ENCODE results near the gene TRIP13. TPM values are rescaled to one million over a fixed set of nuclear protein-coding genes. Genes with fewer than 3 reads are reported as not detected.
"Not testable (repeated sequence)": the region's sequence is repeated elsewhere in the genome, so short reads cannot be mapped to it uniquely, and the experiment has no call there.

The TRIP13 gene, protein sequence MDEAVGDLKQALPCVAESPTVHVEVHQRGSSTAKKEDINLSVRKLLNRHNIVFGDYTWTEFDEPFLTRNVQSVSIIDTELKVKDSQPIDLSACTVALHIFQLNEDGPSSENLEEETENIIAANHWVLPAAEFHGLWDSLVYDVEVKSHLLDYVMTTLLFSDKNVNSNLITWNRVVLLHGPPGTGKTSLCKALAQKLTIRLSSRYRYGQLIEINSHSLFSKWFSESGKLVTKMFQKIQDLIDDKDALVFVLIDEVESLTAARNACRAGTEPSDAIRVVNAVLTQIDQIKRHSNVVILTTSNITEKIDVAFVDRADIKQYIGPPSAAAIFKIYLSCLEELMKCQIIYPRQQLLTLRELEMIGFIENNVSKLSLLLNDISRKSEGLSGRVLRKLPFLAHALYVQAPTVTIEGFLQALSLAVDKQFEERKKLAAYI
- 73.9 and 81.7 TPM in 2 replicates for total RNA-seq (2014; rRNA removed; shearing (Covaris generic))

- DNase-seq (ENCODE audit: low spot score) = peak; percentile 91
Observed at GRCh38 chr5:892394-893136, at the start of gene TRIP13, which contains the start of gene BRD9. TSS of gene TRIP13 (plus strand) at chr5:892884. CDS start at chr5:892999, 115 bp downstream. TSS of gene BRD9 (minus strand) at chr5:892801. CDS start at chr5:892657, 144 bp downstream.

DNA sequence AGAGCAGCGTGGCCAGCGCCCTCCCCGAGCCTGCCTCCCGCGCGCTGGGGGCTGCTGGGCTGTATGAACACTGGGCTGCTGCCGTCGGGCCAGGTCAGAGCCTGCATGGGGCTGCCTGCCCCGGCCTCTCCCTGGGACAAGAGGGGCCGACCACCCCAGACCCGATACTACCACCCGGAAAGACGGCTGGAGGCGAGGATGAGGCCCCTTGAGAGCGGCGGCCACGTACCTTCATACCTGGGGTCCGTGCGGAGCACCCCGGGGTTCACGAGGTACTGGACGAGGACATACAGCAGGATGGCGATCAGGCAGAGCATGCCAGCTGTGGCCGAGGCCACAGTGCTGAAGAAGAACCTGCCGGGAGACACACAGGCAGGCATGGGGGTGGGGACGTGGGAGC is 49.3 kb upstream of the TRIP13 start:
- DNase-seq (ENCODE audit: low spot score) = not testable (repeated sequence)

GRCh38 chr5:843926-844325 is 48.8 kb upstream of the TRIP13 start:
- not testable (repeated sequence) for DNase-seq (ENCODE audit: low spot score)

GRCh38 chr5:844426-844825 is 48.3 kb upstream of the TRIP13 start:
- not testable (repeated sequence) for DNase-seq (ENCODE audit: low spot score)

- DNase-seq (ENCODE audit: low spot score) = not testable (repeated sequence)
Observed at GRCh38 chr5:845031-845675, 47.5 kb upstream of the TRIP13 start.

DNA sequence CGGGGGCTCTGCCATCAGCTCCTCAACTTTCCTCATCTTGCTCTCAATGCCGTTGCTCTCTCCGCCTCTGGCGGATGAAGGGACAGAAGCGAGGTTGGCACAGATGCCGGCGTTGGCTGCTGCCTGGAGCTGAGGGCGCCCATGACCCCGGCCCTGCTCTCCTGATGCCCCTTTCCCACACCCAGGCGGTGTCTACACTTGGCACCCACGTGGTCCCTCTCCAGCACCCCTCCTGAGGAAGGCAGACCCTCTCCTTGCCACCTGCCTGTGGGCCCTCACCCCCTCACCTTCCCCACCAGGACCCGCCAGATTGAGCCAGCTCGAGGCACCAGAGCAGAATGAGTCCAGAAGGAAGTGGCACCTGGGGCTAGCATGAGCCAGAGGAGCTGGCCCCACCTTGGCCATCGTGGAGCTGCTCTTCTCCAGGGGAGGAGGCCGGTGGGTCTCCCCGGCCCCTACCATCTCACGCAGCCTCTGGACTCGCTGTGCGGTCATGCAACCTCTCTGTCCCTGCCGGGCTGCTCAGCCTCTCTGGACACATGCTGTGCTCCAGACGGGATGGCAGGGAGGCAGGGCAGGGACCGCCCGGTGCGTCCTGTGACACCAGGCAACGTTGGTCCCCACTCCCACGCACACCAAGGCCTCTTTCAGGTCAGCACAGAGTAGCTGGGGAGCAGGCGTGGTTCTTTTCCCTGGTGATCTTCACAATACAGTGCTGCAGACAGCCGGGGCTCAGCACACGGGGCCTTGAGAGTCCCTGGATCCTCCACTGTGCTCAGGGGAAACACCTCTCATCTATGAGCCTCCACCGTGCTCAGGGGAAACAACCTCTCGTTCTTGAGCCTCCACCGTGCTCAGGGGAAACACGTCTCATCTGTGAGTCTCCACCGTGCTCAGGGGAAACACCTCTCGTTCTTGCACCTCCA is 46.7 kb upstream of the TRIP13 start:
- not testable (repeated sequence) for DNase-seq (ENCODE audit: low spot score)

DNA sequence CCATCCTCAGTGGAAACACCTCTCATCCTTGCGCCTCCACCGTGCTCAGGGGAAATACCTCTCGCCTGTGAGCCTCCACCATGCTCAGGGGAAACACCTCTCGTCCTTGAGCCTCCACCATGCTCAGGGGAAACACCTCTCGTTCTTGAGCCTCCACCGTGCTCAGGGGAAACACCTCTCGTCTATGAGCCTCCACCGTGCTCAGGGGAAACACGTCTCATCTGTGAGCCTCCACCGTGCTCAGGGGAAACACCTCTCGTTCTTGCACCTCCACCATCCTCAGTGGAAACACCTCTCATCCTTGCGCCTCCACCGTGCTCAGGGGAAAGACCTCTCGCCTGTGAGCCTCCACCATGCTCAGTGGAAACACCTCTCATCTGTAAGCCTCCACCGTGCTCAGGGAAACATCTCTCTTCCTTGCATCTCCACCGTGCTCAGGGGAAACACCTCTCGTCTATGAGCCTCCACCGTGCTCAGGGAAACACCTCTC is 46.0 kb upstream of the TRIP13 start:
- not testable (repeated sequence) for DNase-seq (ENCODE audit: low spot score)

DNA sequence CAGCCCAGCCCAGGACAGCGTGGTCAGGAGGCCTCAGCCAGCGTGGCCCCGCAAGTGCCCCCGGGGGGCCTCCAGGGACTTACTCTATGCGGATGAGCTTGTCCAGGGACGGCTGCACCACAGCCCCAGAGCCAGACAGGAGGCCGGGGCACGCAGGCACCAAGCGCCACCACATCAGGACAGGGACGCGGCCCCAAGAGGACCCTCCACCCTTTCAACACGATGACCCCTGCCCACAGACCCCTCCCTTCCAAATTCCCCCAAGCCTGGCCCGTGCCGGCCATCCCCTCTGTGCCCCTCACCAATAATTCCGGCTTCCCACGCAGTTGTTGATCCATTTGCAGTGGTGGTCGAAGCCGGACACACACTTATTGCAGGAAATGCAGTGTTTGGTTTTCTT is 45.5 kb upstream of the TRIP13 start:
- DNase-seq (ENCODE audit: low spot score) = not testable (repeated sequence)

- not testable (repeated sequence) for DNase-seq (ENCODE audit: low spot score)
Observed at GRCh38 chr5:847736-848135, 44.9 kb upstream of the TRIP13 start.

DNA sequence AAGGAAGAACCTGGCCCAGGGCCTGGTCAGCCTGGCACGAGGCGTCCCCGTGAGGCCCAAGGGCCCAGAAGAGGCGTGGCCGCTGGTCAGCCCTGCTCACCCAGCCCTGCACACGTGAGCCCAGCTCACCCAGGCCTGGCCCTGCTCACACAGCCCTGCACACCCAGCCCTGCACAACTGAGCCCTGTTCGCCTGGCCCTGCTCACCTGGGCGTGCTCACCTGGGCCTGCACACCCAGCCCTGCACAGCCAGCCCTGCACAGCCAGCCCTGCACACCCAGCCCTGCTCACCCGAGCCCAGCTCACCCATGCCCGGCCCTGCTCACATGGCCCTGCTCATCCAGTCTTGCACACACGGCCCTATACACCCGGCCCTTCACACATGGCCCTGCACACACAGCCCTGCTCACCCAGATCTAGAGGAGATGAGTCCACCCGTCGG is 44.0 kb upstream of the TRIP13 start:
- DNase-seq (ENCODE audit: low spot score) = no peak

DNA sequence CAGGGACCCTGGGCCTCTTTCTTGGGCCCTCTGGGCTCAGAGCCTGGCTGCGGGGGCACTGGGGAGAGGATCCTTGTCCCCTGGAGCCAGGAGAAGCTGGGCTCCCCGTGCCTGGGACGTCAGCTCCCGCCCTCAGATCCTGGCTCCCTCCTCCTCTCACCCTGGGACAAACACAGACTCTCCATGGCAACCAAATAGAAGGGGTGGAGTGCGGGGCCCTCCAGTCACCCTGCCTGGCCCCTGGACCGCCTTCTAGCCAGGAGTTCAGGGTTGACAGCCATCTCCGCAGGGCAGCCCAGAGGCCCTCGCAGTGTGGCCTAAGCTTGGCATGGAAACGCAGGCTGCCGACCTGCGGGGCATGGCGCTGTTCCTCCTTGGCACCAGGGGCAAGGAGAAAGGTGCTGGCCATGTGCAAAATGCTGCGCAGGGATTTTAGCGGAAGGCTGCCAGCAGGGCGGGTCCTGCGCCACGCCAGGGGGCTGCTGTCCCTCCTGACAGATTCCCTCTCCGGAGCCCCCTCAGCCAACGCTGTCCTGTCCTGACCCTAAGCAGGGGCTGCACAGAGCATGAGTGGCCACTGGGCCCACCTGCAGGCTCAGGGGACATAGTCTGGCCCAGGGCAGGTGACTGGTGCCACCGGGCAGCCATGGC is 42.9 kb upstream of the TRIP13 start:
- peak; percentile 56 for DNase-seq (ENCODE audit: low spot score)

DNA sequence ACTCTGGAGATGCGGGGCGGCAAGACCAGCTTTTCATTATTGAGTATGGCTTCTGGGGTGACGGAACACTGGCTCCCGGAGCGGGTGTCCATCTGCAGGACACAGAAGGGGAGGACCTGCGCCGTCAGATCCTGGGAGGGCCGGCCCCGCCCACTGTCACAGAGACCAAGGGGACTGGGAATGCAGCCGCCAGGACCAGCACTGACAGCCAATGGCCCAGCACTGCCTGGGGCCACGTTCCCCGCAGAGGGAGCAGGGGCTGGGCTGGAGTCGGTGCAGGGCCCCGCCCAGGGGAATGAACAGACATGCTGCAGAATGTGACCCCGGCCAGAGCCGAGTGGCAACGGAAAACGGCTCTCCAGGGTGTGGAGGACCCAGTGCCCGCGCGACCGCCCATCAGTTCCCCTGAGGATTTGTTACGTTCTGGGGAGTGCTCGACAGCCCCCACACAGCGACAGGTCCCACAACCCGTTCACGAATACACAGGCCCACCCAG is 42.1 kb upstream of the TRIP13 start, which contains the start of gene ZDHHC11:
ZDHHC11 (minus strand) TSS at position 476 of the 496 bp plus-strand sequence; CDS start at position 92, 384 bp downstream.
- DNase-seq (ENCODE audit: low spot score) = no peak

- no peak for DNase-seq (ENCODE audit: low spot score)
Observed at GRCh38 chr5:851076-851475, 41.6 kb upstream of the TRIP13 start.

GRCh38 chr5:851553-851952 is 41.1 kb upstream of the TRIP13 start:
- DNase-seq (ENCODE audit: low spot score) = no peak

DNA sequence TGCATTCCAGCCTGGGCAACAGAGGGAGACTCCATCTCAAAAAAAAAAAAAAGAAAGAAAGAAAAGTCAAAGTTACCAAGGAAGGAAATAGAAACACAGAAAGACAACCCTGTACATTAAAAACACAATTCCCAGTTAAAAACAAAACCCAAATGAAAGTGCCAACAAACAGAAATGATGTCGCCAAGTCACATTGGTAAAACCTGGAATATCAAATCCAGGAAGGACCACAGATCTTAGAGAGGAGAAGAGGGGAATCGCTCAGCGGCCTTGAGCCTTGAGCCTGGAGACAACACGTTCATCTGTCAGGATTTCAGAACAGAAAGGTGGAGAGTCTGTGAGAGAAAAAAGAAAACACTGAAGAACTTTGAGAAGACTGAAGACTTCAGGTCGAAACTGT is 40.7 kb upstream of the TRIP13 start:
- no peak for DNase-seq (ENCODE audit: low spot score)

- no peak for DNase-seq (ENCODE audit: low spot score)
Observed at GRCh38 chr5:852431-853401, 40.0 kb upstream of the TRIP13 start.

DNA sequence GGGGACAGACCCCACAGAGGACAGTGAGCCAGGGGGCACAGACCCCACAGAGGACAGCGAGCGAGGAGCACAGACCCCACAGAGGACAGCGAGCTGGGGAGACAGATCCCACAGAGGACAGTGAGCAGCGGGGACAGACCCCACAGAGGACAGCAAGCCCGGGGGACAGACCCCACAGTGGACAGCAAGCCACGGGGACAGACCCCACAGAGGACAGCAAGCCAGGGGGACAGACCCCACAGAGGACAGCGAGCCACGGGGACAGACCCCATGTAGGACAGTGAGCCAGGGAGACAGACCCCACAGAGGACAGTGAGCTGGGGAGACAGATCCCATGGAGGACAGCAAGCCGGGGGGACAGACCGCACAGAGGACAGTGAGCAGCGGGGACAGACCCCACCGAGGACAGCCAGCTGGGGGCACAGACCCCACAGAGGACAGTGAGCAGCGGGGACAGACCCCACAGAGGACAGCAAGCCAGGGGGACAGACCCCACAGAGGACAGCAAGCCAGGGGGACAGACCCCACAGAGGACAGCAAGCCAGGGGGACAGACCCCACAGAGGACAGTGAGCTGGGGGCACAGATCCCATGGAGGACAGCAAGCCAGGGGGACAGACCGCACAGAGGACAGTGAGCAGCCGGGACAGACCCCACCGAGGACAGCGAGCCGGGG is 39.1 kb upstream of the TRIP13 start:
- not testable (repeated sequence) for DNase-seq (ENCODE audit: low spot score)

GRCh38 chr5:854217-854616 is 38.5 kb upstream of the TRIP13 start:
- no peak for DNase-seq (ENCODE audit: low spot score)
